Measurements from ENCODE around the gene HLF. TPM values are rescaled to one million over a fixed set of nuclear protein-coding genes. Genes with fewer than 3 reads are reported as not detected.

The HLF gene
- total and polyA plus RNA-seq, 5 donors: 17.0 to 56.6 (median 46.1) TPM

DNA sequence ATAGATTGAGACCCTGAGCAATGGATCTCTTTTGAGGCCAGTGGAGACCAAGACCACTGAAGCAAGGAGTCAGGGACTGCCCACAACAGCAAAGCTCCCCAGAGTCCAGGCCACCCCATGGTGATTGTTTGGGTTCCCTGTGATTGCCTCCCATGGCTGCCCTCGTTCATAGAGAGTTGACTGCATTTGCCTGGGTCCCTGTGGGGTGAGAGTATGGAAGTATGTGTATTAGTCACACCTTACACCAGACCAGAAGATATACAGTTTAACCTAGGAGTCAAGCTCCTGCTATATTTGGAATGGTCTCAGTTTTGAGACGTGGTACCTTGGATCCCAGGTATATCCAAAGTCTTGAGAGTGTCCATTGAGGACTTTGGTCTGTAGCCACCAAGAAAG is 20.2 kb downstream of the HLF start:
- WGBS: 46% methylated on average over 2 of the region's 2 CpGs
- Histone ChIP-seq H3K4me1 (ENCODE audit: control insufficient read depth, insufficient read depth, low read length) (peaks cover 26% of the 10 kb centered on the region), H3K9me3 (ENCODE audit: control insufficient read depth, low read length) (no peaks in the 10 kb centered on the region), H3K27ac (ENCODE audit: low read length) (peak overlapping the region; percentile 98), H3K27me3 (ENCODE audit: control insufficient read depth, insufficient read depth) (no peaks in the 10 kb centered on the region), H3K4me3 (ENCODE audit: low read length) (no peak overlapping the region)
- DNase-seq (no peak), ATAC-seq (no peak)
- intact Hi-C loops (cut with DNase I): no loop called here

DNA sequence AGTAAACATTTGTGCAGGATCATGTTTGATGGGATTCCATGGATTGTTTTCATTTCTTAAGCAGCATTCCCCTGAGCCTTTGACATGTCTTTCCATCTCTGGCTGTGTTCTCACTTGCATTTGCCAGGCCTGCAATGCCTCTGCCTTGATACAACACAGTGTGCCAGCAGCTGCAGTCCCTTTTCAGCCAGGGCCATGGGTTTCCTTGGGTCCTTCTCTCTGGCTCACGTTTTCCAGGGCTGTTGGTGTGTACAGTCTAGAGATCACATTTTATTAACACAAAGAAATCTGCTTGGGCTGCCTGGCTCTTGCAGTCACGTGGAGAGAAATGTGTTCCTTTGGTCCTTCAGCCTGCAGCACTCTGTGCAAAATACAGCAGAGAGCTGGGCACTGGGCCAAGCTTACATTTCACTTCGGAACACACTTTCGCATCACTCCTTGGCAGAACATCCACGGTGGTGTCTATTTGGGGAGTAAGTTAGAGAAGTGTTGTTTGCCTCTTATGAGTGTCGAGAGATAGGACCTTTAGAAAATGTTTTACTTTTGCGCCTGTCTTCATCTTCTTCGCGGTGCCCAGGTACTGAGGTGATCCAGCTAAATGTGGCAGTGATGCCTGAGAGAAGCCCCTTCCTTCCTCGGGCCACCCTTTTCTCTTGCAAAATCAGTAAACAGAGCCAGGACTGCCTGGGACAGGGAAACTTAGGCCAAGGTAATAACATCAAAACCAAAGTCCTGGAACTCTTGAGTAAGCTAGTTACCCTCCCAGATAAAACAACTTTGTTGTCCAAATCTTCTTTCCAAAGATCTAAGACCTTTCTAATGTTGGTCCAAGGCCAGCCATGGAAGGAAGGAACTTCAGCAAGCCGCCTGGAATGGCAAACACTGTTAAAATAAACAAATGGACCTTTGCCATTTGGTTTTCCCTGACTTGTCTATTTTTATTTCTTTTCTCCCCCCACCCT is 20.9 kb downstream of the HLF start:
- WGBS: 17% methylated on average over 11 of the region's 11 CpGs
- no peak overlapping the region for H3K4me3 ChIP-seq (ENCODE audit: low read length)
- H3K9me3 ChIP-seq (ENCODE audit: control insufficient read depth, low read length): no peaks in the 10 kb centered on the region
- intact Hi-C loops (cut with DNase I): no loop called here
- H3K4me1 ChIP-seq (ENCODE audit: control insufficient read depth, insufficient read depth, low read length): peaks cover 26% of the 10 kb centered on the region
- DNase-seq: peak; percentile 94 to 98 (median 95)
- ATAC-seq: peak; percentile 88 to 89
- peak overlapping the region; percentile 98 for H3K27ac ChIP-seq (ENCODE audit: low read length)
- H3K27me3 ChIP-seq (ENCODE audit: control insufficient read depth, insufficient read depth): no peaks in the 10 kb centered on the region

DNA sequence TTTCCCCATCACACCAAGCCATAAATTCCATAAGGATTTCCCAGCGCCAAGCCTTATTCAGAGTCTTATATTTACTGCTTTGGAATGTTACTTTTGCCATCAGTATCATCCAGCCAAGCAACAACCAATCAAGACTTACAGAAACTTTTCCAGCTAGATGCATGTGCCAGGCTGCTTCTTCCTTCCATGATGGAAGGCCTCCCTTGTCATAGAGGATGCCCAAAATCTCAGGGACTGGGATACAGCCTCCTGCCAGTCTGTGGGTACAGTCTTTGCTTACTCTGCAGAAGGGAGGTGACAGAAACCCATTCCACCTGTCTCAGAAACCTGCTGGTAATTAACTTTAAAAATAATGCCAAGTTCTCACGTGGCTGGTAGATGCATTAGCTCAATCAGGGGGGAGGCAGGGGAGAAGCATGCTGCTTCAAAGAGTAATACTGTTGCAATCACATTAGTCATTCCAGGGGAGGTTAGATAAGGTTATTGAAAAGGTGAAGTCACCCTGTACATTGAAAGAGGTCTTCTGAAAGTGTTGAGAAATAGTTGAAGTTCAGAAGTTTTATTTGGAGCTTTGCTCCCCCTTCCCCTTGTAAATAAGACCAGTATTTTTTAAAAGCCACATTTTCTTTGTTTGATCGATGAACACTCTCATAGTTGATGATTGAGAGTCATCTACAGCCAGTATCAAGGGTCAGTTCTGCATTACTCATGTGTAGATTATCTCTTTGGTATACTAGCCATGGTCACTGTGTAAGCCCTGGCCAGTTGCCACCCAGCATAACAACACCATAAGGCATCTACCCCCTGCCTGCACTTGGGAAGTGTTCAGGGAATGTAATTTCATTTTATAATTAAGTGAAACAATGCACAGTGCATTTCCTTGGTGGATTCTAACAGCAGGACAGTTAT is 22.2 kb downstream of the HLF start:
- H3K27ac ChIP-seq (ENCODE audit: low read length): peak overlapping the region; percentile 80
- DNase-seq (peak in 1 of 3 donors; percentile 57), ATAC-seq (no peak)
- WGBS: 59% methylated on average over 3 of the region's 3 CpGs
- peaks cover 24% of the 10 kb centered on the region for H3K4me1 ChIP-seq (ENCODE audit: control insufficient read depth, insufficient read depth, low read length)
- no peak overlapping the region for H3K4me3 ChIP-seq (ENCODE audit: low read length)
- H3K9me3 ChIP-seq (ENCODE audit: control insufficient read depth, low read length): no peaks in the 10 kb centered on the region
- intact Hi-C loops (cut with DNase I): no loop called here
- no peaks in the 10 kb centered on the region for H3K27me3 ChIP-seq (ENCODE audit: control insufficient read depth, insufficient read depth)

DNA sequence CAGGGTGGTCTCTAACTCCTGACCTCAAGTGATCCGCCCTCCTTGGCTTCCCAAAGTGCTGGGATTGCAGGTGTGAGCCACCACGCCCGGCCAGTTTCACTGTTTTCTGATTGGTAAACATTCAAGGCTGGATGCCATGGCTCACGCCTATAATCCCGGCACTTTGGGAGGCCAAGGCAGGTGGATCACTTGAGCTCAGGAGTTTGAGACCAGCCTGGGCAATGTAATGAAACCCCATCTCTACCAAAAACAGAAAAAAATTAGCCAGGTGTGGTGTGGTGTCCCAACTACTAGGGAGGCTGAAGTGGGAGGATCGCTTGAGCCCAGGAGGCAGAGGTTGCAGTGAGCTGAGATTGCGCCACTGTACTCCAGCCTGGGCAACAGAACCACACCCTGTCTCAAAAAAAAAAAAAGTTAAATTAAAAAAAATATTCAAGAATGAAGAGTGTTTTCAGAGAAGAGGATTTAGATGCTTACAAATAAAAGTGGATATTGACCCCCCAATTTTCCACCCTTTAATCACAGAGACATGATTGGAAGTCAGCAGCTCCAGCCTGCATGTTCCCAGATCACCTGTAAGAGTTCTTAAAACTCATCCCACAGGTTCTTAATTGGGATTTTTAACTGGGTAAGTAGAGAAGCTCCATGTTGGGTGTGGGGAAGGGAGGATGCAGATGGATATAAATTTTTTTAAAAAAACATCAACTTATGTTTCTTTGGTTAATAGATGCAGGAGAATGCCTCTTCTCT is 23.8 kb downstream of the HLF start:
- Histone ChIP-seq H3K27me3 (ENCODE audit: control insufficient read depth, insufficient read depth) (no peaks in the 10 kb centered on the region), H3K4me3 (ENCODE audit: low read length) (no peak overlapping the region), H3K27ac (ENCODE audit: low read length) (peak overlapping the region; percentile 40), H3K4me1 (ENCODE audit: control insufficient read depth, insufficient read depth, low read length) (peaks cover 19% of the 10 kb centered on the region), H3K9me3 (ENCODE audit: control insufficient read depth, low read length) (no peaks in the 10 kb centered on the region)
- WGBS: 91% methylated on average over 7 of the region's 7 CpGs
- ATAC-seq: no peak
- DNase-seq: no peak
- intact Hi-C loops (cut with DNase I): no loop called here

DNA sequence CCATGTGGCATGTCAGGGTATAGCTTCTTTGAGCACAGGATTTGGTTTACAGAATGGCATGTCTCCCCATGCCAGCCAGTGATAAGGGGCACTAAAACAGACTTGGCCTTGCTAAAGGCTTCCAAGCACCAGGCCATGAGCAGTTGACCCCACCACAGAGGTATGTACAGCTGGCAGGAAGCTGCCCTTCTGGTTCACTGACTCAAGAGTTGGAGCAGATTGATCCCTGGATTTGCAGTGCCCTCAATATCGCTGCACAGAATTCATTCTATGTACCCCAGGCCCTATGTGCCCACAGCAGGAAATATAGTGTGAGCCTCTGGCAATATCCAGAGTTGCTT is 24.3 kb downstream of the HLF start:
- H3K4me3 ChIP-seq (ENCODE audit: low read length): no peak overlapping the region
- H3K27ac ChIP-seq (ENCODE audit: low read length): peak overlapping the region; percentile 51
- H3K4me1 ChIP-seq (ENCODE audit: control insufficient read depth, insufficient read depth, low read length): peaks cover 17% of the 10 kb centered on the region
- H3K27me3 ChIP-seq (ENCODE audit: control insufficient read depth, insufficient read depth): no peaks in the 10 kb centered on the region
- H3K9me3 ChIP-seq (ENCODE audit: control insufficient read depth, low read length): no peaks in the 10 kb centered on the region
- DNase-seq: peak in 1 of 3 donors; percentile 48
- intact Hi-C loops (cut with DNase I): no loop called here
- ATAC-seq: peak in 1 of 2 donors; percentile 32
- 72% methylated on average over 1 of the region's 1 CpG for WGBS

DNA sequence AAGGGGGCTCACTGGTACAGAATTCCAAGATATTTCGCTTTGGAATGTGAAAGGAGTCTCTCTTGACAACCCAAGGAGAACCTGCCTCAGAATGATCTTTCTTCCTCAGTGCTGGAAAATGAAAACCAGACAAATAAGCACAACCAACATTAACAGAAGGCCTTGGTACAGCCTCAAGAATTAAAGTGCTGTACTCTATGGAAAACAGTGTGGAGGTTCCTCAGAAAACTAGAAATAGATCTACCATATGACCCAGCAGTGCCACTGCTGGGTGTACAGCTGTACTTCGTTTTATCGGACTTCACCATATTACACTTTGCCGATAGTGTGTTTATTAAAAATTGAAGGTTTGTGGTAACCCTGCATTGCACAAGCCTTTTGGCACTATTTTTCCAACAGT is 25.2 kb downstream of the HLF start:
- H3K9me3 ChIP-seq (ENCODE audit: control insufficient read depth, low read length): no peaks in the 10 kb centered on the region
- 77% methylated on average over 4 of the region's 4 CpGs for WGBS
- DNase-seq: no peak
- intact Hi-C loops (cut with DNase I): no loop called here
- no peak overlapping the region for H3K4me3 ChIP-seq (ENCODE audit: low read length)
- ATAC-seq: no peak
- H3K27ac ChIP-seq (ENCODE audit: low read length): no peak overlapping the region
- H3K4me1 ChIP-seq (ENCODE audit: control insufficient read depth, insufficient read depth, low read length): peaks cover 10% of the 10 kb centered on the region
- H3K27me3 ChIP-seq (ENCODE audit: control insufficient read depth, insufficient read depth): no peaks in the 10 kb centered on the region

DNA sequence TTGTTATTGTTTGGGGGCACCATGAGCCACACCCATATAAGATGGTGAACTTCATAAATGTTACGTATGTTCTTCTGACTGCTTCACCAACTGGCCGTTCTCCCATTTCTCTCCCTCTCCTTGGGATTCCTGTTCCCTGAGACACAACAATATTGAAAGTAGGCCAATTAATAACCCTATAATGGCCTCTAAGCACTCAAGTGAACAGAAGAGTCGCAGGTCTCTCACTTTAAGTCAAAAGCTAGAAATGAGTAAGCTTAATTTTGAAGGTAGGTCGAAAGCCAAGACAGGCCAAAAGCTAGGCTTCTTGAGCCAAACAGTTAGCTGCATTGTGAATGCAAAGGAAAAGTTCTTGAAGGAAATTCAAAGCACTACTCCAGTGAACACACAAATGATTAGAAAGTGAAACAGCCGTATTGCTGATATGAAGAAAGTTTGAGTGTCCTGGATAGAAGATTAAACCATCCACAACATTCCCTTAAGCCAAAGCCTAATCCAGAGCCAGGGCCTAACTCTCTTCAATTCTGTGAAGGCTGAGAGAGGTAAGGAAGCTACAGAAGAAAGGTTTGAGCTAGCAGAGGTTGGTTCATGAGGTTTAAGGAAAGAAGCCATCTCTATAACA is 25.8 kb downstream of the HLF start:
- WGBS: 64% methylated on average over 5 of the region's 5 CpGs
- DNase-seq (no peak), ATAC-seq (no peak)
- H3K4me1 ChIP-seq (ENCODE audit: control insufficient read depth, insufficient read depth, low read length): peaks cover 7% of the 10 kb centered on the region
- no peak overlapping the region for H3K4me3 ChIP-seq (ENCODE audit: low read length)
- H3K9me3 ChIP-seq (ENCODE audit: control insufficient read depth, low read length): no peaks in the 10 kb centered on the region
- intact Hi-C loops (cut with DNase I): no loop called here
- no peak overlapping the region for H3K27ac ChIP-seq (ENCODE audit: low read length)
- H3K27me3 ChIP-seq (ENCODE audit: control insufficient read depth, insufficient read depth): no peaks in the 10 kb centered on the region

DNA sequence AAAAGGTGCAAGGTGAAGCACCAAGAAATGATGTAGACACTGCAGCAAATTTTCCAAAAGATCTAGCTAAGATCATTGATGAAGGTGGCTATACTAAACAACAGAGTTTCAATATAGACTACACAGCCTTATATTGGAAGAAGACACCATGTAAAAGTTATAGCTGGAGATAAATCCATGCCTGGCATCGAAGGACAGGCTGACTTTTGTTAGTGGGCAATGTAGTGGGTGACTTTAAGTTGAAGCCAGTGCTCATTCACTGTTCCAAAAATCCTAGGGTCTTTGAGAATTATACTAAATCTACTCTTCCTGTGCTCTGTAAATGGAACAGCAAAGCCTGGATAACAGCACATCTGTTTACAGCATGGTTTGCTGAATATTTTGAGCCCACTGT is 26.4 kb downstream of the HLF start:
- intact Hi-C loops (cut with DNase I): no loop called here
- DNase-seq (no peak), ATAC-seq (no peak)
- Histone ChIP-seq H3K27ac (ENCODE audit: low read length) (no peak overlapping the region), H3K4me1 (ENCODE audit: control insufficient read depth, insufficient read depth, low read length) (peaks cover 4% of the 10 kb centered on the region), H3K4me3 (ENCODE audit: low read length) (no peak overlapping the region), H3K27me3 (ENCODE audit: control insufficient read depth, insufficient read depth) (no peaks in the 10 kb centered on the region), H3K9me3 (ENCODE audit: control insufficient read depth, low read length) (no peaks in the 10 kb centered on the region)
- 88% methylated on average over 1 of the region's 1 CpG for WGBS

DNA sequence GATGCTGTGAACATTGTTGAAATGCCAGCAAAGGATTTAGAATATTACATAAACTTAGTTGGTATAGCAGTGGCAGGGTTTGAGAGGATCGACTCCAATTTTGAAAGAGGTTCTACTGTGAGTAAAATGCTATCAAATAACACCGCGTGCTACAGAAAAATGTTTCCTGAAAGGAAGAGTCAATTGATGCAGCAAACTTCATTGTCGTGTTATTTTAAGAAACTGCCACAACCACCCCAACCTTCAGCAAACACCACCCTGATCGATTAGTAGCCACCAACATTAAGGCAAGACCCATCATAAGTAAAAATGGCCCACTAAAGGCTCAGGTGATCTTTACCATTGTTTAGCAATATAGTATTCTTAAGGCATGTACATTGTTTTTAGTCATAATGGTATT is 27.3 kb downstream of the HLF start:
- Histone ChIP-seq H3K4me1 (ENCODE audit: control insufficient read depth, insufficient read depth, low read length) (no peaks in the 10 kb centered on the region), H3K27me3 (ENCODE audit: control insufficient read depth, insufficient read depth) (no peaks in the 10 kb centered on the region), H3K27ac (ENCODE audit: low read length) (no peak overlapping the region), H3K4me3 (ENCODE audit: low read length) (no peak overlapping the region), H3K9me3 (ENCODE audit: control insufficient read depth, low read length) (no peaks in the 10 kb centered on the region)
- WGBS: 84% methylated on average over 5 of the region's 5 CpGs
- DNase-seq (no peak), ATAC-seq (no peak)
- intact Hi-C loops (cut with DNase I): no loop called here

DNA sequence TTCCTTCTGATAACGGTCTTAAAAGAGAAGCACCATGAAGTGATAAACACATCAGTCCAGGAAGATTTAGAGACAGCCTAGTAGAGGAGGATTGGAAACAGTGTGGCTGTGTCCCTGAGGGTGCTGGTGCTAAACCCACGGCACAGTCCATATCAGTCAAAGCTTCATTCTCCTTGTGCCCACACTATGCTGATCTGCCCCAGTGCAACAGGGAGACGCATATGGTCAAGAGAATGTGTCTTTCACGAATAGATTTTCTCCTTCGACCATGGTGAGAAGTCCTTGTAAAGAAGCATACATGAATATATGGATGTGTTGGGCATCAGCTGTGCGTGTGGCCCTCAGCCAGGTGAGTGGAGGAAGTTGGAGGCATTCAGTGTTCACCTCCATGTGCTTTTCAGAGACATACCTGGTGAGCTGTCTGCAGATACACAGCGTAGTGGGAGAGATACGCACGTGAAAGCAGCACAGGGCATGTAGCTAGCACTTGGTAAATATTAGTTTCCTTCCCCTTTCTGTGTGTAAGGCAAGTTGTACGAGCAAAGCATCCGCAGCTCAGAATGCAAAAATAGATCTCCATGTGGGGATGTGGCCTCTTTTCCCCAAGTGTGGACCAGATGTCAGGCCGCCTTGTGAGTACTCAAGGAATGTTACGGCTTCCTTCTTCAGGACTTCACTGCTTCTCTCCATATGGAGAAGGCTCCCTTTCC is 29.4 kb downstream of the HLF start:
- no peak for ATAC-seq
- Histone ChIP-seq H3K4me1 (ENCODE audit: control insufficient read depth, insufficient read depth, low read length) (no peaks in the 10 kb centered on the region), H3K27ac (ENCODE audit: low read length) (peak overlapping the region; percentile 59), H3K27me3 (ENCODE audit: control insufficient read depth, insufficient read depth) (no peaks in the 10 kb centered on the region), H3K9me3 (ENCODE audit: control insufficient read depth, low read length) (no peaks in the 10 kb centered on the region), H3K4me3 (ENCODE audit: low read length) (no peak overlapping the region)
- WGBS: 70% methylated on average over 13 of the region's 13 CpGs
- no peak for DNase-seq
- intact Hi-C loops (cut with DNase I): no loop called here

Data from right cardiac atrium (tissue), 5 donors.